Measurements from ENCODE around the gene C2CD2.
"Not testable (repeated sequence)": the region's sequence is repeated elsewhere in the genome, so short reads cannot be mapped to it uniquely, and the experiment has no call there.

The C2CD2 gene

DNA sequence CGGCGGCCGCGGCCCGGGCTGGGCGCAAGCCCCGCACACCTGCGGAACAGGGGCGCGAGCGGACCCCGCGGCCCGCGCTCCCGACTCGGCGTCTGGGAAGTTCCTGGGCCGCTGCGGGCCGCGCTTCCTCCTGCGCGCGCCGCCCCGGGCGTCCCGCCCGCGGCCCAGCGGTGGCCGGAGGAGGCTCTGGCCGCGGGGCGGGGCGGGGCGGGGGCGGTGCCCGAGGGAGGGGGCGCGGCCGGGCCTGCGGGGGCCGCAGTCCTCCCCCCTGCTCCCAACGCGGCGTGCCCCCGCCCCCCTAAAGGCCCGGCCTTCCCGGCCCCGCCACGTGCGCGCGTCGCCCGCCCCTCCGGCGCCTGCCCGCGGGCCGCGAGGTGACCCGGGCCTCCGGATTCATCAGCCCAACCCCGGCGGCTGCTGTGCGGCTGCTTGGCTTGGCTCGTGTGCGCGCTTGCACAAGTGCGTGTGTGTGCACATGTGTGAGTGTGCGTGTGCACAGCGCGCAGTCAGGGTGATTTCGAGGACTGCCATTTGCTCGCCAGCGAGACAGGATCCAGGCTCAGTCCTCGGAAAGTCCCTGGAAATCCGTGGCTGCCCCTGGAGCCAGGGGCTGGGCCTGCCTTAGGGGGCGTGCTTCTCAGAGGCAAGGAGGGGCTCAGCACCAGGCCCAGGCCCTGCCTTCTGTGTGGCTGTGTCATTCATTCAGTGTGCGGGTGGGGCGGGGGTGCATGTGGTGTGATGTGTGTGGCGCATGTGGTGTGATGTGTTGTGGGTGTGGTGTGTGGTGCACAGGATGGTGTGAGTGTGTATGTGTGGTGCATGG, at the start of gene C2CD2:
TSS of gene C2CD2 (minus strand) at position 188 of the 823 bp plus-strand sequence. CDS start 370 bp downstream, outside the sequence.
- peak; percentile 99 for DNase-seq (ENCODE audit: low spot score)

DNA sequence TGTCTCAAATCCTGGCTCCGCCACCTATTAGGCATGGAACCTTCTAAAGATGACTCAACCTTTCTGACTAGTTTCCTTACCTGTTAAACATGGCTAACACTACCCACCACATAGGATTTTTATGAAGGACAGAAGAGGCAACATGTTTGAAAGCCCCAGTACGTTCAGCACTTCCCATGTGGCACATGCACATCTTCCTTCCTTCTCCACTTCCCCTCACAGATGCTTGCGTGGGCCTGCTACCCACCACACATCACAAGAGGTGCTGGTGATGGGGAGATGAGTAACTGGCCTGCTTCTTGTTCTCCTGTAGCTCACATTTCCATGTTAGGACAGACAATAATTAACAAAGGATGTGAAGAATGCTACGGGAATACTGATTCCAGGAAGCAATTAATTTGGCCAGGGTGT, 49.2 kb upstream of the C2CD2 start:
- DNase-seq (ENCODE audit: low spot score): peak; percentile 57

DNA sequence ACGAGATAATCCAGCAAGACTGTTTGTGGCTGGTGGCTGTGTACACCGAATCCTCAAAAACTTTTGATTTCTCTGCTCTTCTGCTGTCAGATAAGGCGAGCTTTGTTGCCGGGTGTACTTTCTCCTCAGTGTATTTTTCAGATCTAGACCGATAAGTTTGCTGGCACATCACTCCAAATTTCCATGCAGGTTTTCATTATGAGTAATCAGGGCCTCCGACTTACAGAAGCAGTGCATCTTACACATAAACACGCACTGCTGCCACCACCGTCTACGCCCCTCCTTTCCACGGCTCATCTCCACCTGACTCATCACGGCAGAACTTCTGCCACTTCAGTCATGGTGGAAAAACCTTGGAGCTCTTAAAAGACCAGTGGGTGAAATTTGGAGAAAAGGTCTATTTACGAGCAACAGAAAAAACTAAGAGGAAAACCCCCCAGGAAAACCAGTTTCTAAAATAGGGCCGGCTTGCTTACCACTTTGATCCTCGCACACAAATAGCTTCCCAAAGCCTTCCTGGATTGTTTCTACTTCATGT, 48.7 kb upstream of the C2CD2 start:
- peak; percentile 77 for DNase-seq (ENCODE audit: low spot score)

DNA sequence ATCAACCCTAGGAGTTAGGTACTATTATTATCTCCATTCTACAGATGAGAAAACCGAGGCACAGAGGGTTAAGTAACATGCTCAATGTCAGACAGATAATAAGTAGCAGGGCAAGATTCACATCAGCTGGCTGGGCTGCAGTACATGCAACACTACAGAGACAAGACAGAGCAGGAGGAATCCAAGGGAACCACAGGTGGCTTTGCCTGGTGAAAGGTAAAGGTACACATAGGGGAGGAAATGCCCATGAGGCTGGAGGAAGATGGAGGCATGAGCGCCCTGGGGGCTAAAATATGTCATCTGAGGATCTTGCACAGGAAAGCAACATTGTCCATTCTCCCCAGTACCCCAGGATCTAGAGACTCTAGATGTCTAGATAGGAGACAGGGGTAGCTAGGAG, 48.0 kb upstream of the C2CD2 start:
- DNase-seq (ENCODE audit: low spot score): no peak

DNA sequence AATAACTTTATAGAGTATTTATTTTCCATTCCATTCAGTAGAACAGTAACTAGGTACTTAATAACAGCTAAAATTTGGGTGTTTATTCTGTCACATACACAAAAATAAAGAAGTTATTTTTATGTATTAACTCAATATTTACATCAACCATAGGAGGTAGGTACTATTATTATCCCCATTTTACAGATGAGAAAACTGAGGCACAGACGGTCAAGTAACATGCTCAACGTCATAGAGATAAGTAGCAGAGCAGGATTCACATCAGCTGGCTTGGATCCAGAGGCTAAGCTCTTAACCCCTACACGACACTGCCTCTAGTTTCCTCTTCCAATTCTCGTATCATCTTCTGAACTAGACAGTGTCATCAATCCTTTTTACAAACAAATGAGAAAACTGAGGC, 47.1 kb upstream of the C2CD2 start:
- no peak for DNase-seq (ENCODE audit: low spot score)

DNA sequence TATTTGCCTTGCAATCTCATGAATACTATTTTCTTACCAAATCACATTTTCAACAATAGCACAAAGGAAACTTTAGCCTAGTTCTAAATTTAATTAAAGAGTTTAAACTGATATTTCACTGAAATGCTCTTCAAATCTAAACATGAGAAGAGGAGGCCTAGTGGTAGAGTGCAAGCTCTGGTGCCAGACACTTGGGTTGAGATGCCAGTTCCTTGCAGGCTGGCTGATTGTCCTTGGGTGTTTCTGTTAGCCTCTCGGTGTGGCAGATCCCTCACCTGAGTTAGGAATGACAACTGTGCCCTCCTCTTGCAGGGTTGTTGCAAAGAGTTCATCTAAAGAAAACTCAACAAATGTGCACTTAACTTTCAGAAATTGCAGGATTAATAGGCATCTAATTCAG, 43.8 kb upstream of the C2CD2 start:
- no peak for DNase-seq (ENCODE audit: low spot score)

DNA sequence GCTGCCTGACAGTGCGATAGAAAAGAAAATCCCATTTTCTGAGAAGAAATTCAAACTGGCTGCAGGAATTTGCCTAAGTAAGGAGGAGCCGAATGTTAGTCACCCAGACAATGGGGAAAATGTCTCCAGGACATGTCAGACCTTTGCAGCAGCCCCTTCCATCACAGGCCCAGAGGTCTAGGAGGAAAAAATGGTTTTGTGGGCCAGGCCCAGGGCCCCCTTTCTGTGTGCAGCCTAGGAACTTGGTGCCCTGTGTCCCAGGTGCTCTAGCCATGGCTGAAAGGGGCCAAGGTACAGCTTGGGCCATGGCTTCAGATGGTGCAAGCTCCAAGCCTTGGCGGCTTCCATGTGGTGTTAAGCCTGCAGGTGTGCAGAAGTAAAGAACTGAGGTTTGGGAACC, 41.8 kb upstream of the C2CD2 start:
- no peak for DNase-seq (ENCODE audit: low spot score)

DNA sequence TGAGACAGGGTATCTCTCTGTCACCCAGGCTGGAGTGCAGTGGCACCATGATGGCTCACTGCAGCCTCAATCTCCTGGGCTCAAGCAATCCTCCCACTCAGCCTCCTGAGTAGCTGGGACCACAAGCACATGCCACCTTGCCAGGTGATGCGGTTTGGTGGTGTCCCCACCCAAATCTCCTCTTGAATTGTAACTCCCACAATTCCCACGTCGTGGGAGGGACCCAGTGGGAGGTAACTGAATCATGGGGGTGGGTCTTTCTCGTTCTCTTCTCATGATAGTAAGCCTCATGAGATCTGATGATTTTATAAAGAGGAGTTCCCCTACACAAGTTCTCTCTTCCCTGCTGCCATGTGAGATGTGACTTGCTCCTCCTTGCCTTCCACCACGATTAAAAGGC, 40.8 kb upstream of the C2CD2 start:
- DNase-seq (ENCODE audit: low spot score): not testable (repeated sequence)

DNA sequence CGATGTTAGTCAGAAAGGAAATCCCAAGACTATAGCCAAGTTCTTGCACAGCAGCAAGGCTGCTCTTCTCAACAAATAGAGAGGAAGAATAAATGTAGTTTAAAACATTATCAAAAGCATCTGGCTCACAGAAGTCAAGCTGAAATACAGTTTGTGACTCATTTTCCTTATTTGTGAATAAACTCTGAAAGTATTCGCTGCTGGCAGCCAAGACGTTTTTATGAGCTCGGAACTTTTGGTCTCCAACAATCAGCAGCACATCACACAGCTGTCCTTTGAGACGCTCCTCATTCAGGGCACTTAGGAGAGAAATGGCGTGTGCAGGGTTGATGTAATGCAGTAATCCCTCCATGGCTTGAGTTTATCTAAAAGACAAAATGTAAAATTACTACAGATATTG, 39.9 kb upstream of the C2CD2 start:
- peak; percentile 74 for DNase-seq (ENCODE audit: low spot score)

DNA sequence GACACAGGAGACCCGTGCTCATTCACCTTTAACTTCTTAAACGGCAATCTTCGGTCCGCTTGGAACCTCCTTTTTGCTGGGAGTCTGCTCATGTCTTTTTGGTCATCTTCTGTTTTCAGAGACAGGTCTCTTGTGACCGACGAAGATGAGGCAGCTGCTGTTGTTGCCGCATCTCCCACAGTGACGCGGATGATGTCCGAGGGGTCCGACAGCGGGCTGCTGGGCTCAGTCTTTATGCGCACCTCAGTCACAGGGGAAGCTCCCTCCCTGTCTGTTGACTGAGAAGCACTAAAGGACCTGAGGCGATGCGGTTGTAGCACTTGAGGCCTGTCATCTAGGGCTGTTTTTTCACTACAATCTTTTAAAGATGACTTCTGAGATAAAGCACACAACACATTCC, 38.8 kb upstream of the C2CD2 start:
- DNase-seq (ENCODE audit: low spot score): no peak

DNA sequence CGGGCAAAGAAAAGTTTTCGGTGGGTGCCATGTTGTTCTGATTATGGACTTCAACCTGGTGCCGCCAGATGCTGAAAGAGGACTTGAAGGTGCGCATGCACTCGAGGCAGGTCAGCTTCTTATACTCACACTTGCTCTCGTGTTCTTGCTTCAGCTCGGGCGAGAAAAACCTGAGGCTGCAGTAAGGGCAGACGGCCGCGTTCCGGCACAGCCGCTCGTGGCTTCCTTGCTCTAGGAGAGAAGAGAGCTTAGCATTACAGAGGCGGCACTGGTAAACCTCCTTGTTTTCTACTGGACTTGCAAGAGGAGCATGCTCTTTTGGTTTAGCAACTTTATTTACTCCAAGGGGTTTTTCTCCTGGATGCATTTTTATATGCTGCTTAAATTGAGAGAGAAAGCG, 37.8 kb upstream of the C2CD2 start:
- no peak for DNase-seq (ENCODE audit: low spot score)

DNA sequence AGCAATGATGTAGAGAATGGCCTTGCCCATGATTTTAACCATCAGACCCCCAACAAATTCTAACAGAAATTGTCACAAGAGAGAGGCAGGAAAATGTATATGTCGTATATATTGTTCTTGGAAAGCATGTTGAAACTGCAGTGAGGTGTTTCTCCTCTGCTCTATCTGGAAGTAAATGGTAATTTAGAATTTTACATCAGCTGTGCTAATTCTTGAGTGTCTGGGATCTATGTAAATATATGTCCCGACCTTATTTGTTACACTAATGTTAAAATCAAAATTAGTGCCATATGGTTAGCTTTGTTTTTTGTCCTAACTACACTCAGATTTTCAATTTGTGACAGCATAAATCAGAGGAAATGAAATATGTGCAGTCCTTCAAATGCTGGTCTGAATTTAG, 35.9 kb upstream of the C2CD2 start:
- no peak for DNase-seq (ENCODE audit: low spot score)

DNA sequence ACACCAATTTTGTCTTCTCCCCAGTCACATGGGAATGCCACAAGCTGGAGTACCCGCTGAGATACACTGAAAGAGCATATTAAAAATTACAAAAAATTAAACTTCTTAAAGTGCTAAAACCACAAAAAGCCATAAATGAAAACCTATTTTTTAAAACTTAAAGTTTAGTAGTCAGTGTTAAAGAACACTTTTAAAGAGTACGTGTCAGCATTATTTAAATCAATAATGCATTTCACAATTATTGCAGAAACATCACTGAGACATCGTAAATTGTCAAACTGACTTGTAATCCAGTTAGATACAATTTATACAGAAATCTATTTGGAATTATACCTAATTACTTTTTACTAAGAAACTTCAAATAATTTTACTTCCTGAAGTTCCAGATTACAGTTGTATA, 33.5 kb upstream of the C2CD2 start:
- DNase-seq (ENCODE audit: low spot score): no peak

DNA sequence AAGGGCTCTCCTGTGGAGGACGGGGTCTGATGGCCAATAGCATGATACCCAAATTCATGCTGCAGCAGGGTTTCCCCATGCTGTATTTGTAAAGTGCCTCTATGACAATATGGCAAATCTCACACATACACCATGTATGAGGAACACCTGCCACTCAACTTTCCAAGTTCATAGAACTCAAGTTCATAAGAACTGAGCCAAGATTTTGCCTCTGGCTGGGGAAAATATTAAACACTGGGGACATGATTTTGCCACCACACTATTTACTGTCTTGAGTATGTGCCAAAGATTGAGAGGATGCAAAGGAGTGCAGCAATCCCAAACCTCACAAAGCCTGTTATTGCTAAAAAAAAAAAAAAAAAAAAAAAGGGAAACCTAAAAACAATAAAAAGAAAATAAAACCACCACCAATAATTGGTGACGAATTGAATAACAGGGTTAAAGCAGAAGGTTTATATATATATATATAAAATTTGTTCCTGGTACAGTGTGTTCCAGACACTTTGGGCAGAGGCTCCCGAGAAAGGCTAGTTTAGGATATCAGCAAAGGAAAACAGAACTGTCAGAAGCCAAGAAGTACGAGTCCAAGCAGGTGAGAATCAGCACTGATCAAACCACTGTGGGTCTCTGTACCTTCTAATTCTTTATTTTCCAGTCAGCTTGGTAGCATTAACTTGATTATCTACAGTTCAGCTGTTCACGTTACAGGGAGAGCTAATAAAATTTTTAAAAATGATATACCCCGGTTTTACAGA, 32.0 kb upstream of the C2CD2 start:
- no peak for DNase-seq (ENCODE audit: low spot score)

DNA sequence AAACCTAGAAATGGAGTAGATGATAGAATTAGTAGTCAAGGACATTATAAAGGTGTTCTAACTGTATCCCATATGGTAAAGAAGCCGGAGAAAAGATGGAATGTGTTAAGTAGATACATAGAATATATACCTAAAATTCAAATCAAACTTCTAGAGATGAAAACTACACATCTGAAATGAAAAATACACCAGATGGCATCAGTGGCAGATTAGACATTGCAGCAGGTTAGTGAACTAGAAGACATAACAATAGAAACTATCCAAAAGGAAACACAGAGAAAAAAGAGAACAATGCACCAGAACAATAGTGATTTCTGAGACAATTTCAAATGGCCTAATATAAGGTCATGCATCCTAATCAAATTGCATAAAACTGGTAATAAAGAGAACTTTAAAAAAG, 29.4 kb upstream of the C2CD2 start:
- no peak for DNase-seq (ENCODE audit: low spot score)

DNA sequence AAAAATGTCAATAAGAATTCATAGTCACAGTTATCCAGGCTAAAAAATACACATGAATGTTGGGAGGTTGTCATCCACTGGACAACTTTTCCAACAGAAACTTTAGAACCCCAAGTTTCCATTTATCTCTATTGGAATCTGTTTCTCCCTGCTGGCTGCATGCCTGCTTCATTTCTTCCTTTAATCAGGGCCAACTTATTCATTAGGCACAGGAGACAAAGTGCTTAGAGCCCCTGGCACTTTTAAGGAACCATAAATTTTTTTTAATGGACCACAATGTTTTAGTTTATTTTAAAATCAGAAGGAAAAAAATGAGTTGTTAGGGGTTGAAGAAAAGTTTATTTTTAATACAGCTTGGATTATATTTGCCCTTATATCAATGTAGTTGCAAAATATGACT, 26.7 kb upstream of the C2CD2 start:
- DNase-seq (ENCODE audit: low spot score): no peak

DNA sequence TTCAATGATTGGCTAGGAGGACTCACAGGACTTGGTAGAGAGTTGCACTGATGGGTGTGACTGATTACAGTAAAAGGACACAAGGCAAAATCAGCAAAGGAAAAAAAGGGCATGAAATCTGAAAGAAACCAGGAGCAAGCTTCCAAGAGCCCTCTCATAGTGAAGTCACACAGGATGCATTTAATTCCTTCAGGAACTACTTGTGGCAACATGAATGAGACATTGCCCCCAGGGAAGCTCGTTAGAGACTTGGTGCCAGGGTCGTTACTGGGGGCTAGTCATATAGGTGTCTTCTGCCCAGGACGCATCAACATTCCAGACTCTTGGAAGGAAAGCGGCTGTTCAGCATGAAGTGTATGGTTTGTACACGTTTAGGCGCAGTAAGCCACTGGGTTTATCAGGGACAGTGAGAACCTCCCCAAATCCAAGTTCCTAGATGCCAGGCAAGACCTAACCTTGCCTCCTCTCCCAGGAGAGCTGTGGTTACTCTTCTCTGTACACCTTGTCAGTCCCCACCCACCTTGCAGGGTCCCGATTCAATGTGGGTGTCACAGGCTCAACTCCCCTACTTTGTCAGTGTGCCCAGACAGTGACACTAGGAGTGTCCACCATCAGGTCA, 26.0 kb upstream of the C2CD2 start:
- DNase-seq (ENCODE audit: low spot score): no peak

DNA sequence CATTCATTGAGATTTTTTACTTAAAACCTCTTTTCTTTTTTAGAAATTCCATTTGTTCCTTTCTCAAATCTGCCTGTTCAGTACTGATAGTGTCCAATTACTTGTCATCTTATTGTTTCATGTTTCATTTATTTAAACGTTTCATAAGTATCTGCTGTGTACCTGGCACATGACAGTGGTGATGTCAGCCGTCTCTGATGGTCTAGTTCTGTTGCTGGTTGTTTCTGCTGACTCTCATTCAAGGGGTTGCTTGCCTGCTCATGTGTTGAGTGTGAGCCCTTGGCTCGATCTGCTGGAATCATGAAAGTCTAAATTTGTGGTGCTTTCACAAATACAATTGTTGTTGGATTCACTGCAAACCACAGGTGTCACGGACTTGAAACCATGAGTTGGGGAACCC, 25.5 kb upstream of the C2CD2 start:
- DNase-seq (ENCODE audit: low spot score): no peak

DNA sequence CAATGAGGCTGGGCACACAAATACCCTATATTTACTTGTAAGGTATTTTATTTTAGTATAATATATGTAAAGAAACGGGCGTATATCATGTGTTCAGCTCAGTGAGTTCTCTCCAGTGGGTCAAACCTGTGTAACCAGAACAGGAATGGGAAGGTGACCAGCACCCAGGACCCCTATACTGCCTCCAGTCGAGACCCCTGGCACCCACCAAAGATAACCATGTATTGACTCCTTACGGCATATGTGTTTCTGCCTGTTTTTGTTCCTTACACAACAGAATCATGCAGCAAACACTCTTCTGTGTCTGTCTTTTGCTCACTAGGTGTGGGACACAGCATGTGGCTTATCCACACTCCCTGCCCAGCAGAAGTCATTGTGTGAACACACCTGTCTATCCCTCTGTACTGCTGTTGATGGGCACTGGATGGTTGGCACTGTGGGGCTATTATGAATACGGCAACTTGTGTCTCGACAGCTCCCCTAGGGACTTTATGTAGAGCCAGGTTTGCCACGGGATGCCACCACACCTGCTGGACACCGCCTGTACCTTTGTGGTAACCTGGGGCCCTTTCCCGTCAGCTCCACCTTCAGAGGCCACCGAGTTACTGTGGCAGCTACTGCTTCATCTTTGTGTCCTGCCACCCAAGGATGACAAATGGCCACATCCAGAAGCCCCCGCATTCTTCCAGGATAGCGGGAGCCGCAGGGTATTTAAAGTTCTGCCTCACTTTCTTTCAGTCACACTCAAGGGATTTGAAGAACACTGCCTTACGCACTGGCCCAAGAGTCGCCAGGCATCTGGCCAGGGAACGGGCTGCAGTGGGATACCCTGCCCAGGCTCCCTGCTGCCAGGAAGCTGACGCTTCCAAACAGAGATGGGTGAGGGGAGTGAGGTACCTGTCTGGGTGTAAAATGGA, 23.5 kb upstream of the C2CD2 start:
- DNase-seq (ENCODE audit: low spot score): no peak

DNA sequence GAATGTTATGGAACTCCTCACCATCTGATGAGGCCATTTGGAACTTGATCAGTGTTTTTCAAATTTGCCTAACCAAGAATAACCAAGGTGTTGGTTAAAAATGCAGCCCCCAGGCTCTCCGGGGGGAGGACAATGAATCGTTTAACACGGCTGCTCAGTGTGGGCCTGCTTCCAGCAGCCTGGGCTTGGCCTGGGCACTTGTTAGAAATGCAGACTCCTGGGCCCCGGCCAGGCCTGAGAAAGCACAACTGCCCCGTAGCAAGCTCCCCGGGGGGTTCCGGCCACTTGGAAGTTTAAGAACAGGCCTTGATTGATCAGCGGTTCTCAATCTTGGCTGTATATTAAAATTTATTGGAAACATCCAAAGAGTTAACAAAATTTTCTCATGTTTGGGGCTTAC, 22.8 kb upstream of the C2CD2 start:
- no peak for DNase-seq (ENCODE audit: low spot score)

DNA sequence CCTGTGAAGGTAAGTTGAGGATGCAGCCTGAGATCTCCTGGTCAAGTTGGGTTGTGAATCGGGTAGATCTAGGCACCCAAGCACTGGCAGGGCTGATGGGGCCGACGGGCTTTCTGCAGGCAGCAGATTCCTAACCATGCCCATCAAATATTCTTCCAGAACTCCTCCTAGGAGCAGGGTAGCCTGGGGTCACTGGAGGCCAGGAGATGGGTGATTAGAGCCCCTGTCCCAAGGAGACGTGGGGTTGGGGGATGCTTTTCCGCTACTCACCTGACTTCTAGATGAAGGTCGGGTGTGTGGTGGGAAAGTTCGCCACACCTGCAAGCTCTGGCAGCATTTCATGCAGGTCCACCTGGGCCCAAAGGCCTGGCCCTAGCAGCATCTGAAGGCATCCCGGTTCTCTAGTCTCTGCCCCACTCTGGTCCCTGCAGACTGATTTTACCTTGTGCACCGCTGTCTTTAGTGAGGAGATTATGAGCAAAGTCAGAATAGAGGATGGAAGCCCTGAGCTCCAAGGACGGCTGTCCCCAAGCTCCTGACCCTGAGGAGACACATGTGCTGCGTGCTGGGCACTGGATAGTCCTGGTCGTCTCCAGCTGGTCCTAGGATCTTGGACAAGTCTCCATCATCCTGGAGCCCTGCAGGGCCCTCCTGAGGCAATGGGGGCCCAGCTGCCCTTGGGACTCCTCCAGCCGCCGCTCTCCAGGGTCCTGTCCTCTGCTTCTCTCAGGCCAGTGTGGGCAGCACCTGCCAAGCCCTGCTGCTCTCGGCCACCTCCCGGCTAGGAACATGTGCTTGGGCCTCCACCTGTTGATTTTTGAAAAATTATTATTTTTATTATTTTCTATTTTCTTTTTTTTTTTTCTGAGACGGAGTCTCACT, 21.8 kb upstream of the C2CD2 start:
- no peak for DNase-seq (ENCODE audit: low spot score)

Data from GM03348 (cell line).